PFSK-1 (cell line): ENCODE measurements around the gene PRKN.

Experiments used
- POLR2AphosphoS5 ChIP-seq: IDR thresholded peaks from 2 replicates; pipeline ENCODE4 v1.6.1; 2012; ENCODE audit warnings: low read depth, mild to moderate bottlenecking, control low read depth, low read length, moderate library complexity
- SIN3A ChIP-seq: IDR thresholded peaks from 2 replicates; pipeline ENCODE4 v1.6.1; 2012; ENCODE audit warnings: mild to moderate bottlenecking, low read length, moderate library complexity, borderline replicate concordance; ENCODE audit not compliant: insufficient read depth
- TF ChIP-seq, protein P1 (sequence below), 2 experiments: IDR thresholded peaks; 2 replicates each; pipeline versions ENCODE4 v1.6.1 to v1.8.0; 2011 to 2012; ENCODE audit warnings: low read depth in 2 of 2, low read length in 2 of 2, control low read depth in 1 of 2, inconsistent platforms in 1 of 2, mild to moderate bottlenecking in 1 of 2, moderate library complexity in 1 of 2; ENCODE audit not compliant: insufficient read depth in 1 of 2

DNA sequence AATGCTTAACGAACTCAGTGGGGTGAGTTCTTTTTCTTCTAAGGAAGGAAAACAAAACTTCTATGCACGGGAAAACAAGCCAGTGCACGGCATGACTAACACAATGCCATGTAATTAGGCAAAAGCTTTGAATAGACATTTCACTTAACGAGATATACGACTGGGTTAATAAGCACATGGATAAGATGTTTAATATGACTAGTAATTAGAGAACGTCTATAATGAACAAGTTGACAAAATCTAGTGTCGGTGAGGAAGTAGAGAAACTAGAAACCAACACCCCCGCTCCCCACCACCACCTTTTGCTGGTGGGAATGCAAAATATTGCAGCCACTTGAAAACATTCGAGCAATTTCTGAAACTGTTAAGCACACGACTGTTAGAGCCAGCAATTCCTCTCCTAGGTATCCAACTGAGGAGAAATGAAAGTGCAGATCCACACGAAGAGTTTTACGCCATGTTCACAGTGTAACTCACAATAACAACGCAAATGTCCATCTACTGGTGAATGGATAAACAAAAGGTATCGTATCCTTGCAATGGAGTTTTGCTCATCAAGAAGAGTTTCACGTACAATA is 808.8 kb downstream of the PRKN start:
- TF ChIP-seq, protein P1, sequence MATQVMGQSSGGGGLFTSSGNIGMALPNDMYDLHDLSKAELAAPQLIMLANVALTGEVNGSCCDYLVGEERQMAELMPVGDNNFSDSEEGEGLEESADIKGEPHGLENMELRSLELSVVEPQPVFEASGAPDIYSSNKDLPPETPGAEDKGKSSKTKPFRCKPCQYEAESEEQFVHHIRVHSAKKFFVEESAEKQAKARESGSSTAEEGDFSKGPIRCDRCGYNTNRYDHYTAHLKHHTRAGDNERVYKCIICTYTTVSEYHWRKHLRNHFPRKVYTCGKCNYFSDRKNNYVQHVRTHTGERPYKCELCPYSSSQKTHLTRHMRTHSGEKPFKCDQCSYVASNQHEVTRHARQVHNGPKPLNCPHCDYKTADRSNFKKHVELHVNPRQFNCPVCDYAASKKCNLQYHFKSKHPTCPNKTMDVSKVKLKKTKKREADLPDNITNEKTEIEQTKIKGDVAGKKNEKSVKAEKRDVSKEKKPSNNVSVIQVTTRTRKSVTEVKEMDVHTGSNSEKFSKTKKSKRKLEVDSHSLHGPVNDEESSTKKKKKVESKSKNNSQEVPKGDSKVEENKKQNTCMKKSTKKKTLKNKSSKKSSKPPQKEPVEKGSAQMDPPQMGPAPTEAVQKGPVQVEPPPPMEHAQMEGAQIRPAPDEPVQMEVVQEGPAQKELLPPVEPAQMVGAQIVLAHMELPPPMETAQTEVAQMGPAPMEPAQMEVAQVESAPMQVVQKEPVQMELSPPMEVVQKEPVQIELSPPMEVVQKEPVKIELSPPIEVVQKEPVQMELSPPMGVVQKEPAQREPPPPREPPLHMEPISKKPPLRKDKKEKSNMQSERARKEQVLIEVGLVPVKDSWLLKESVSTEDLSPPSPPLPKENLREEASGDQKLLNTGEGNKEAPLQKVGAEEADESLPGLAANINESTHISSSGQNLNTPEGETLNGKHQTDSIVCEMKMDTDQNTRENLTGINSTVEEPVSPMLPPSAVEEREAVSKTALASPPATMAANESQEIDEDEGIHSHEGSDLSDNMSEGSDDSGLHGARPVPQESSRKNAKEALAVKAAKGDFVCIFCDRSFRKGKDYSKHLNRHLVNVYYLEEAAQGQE (IDR thresholded peaks at IDR 0.05; ENCODE audit: insufficient read depth in 1 of 2, low read depth in 2 of 2, low read length in 2 of 2): no peak
- TF ChIP-seq POLR2AphosphoS5 (no peak), SIN3A (no peak)
